SH-SY5Y (cell line): ENCODE data around the gene LONRF3.

Experiments
- GATA2 ChIP-seq: IDR thresholded peaks from 2 replicates; pipeline ENCODE4 v1.6.1; 2011; ENCODE audit warnings: mild to moderate bottlenecking, low read depth, low read length
- GATA3 ChIP-seq: IDR thresholded peaks from 2 replicates; pipeline ENCODE4 v1.6.1; 2011; ENCODE audit warnings: low read depth, mild to moderate bottlenecking, low read length, moderate library complexity

GRCh38 chrX:119028733-119029330 is 54.4 kb downstream of the LONRF3 start:
- no peak for TF ChIP-seq GATA3
- TF ChIP-seq GATA2 = no peak
